Activated CD8-positive, alpha-beta memory T cell treated with anti-CD3 and anti-CD28 coated beads for 4 hours (primary cell): ENCODE results near the gene FAM124A.

Experiments used
- DNase-seq, 2 donors: peaks; one replicate each; pipeline ENCODE4 v3.0.0-alpha.2; 2020; ENCODE audit warnings: low read depth in 2 of 2

Gene FAM124A

GRCh38 chr13:51220706-51221105 is 1.5 kb upstream of the FAM124A start:
- no peak for DNase-seq

DNA sequence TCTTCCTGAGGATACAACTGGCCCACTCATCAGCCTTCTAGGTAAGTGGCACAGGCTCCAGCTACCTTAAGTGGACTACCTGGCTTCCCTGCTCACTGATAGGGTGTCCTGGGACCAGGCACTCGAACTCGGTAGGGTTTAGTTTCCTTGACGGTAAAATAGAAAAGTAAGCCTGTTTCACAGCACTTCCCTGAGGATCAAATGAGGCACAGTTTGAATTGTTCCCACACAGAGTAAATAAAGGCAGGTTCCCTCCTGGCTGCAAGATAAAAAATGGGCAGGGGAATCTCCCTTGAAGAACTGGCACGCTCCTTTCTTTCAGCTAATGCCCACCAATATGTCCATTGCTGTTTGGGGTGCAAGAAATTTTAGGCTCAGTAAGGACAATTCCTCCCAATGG is 1.1 kb upstream of the FAM124A start:
- no peak for DNase-seq

- DNase-seq: no peak
Measured at GRCh38 chr13:51221674-51222036, 543 bp upstream of the FAM124A start.

DNA sequence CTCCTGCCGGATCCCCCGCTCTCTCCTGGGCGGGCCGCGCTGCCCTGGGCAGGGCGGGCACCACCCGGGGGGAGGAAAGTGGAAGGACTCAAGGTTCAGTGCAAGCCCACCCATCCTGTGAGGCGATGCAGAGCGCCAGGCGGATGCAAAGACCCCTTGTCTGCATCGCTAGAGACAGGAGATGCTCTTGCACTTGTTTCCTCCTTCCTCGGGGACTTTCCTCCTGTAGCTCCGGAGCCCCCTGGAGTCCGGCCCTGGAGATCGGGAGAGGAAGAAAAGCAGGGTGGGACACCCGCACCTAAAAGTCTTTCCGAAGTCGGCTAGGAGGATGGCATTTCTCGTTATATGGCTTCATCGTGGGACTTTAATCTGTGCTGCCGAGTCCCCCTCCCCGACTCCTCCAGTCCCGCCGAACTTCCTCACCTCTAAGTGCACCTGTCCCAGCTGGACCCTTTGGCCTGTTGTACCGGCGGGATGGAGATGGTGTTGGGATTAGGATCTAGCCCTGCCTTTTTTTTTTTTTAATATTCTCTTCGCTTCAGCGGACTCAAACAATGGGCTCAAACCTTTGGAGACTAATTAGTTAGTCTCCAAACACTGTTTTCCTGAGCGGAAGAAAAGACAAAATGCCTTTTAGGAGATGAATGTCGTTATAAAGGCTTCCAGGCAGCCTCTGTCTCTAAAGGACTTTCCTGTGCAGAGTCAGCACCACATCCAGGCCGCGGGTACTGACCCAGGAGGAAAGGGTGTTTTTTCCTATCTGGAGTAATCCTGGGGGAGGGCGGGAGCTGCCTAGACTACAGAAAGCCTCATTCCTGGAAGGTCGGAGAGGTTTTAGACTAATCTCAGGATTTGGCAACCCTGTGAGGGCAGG is 725 bp downstream of the FAM124A start:
- no peak for DNase-seq

DNA sequence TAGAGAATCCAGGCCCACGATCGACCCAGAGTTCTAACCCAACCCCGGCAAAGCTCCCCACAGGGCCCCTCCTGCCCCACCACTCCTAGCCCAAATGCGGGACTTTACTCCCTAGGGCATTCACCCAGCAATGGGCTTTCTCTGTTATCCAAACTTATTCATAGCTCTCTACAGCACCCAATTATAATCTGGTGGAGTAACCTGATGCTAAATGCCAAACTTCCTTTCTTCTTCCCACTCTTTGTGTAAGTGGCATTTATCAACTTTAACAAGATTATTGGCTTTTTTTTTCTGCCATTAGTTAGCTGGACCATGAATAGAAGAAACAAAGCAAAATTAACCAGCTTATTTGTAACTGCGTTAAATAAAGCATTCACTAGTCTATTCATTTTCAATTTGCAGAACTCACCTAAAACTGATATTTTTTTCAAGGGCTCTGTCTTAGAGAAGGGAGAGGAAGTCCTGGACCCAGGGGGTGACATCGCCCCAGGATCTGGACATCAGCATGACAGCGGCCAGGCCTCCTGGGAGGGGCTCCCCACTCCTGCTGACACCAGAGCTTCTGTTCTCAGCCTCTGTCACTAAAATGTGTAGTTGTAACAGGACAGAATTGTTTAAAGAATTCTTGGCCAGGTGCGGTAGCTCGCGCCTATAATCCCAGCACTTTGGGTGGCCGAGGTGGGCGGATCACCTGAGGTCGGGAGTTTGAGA is 1.5 kb downstream of the FAM124A start:
- DNase-seq: no peak

DNA sequence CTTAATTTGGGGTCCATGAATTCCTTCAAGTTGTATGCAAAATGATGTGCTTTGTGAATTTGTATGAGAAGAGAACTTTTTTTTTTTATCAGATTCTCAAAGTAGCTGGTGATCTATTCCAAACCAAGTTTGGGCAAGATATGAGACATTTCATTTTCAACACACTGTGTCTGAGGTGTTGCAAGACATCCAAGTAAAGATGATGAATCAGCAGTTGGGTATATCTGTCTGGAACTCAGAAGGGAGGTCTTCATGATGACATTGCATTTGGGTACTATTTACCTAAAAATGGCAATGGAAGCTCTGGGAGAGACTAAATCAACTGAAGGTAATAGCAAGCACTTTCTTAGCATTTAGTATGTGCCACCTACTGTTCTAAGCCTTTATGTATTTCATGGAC is 2.8 kb downstream of the FAM124A start:
- no peak for DNase-seq

- no peak for DNase-seq
Measured at GRCh38 chr13:51227404-51227803, 5.2 kb downstream of the FAM124A start.

GRCh38 chr13:51229101-51229719 is 7.0 kb downstream of the FAM124A start:
- no peak for DNase-seq

DNA sequence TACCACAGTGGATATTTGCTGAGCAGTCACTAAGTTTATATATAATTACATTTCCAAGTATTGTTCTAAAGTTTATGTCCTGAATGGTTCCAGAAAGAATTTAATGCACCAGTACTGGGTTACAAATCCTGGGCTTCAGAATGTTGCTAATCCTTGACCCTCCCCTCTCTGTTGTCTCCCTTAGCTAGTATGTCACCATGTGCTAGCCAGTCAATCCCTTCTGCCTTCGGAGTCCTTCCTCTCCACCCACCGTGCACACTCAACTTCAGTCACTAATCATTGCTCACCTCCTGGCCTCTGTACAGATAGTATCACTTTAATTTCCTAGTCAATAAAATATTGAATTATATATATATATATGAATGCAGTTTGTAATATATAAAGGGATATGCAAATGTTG is 7.5 kb downstream of the FAM124A start:
- no peak for DNase-seq

- no peak for DNase-seq
Measured at GRCh38 chr13:51230477-51231105, 8.4 kb downstream of the FAM124A start.

DNA sequence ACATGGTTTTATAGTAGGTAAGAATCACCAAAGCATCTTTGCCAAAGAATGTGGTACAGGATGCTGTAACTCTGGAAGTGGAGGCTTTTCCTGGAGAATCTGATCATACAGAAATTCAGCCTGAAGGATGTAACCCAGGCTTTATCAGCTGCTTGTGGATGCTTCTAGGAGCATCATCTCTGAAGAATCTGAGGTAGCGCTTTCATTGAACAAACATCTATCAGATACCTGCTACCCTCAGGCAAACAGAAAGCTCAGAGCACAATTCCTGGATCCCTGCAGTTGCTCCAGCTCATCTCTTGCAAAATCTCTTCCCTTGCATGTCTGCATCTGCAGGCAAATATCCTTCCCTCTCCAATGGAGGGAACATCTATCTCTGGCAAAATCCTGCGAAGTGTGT is 9.3 kb downstream of the FAM124A start:
- DNase-seq: no peak

DNA sequence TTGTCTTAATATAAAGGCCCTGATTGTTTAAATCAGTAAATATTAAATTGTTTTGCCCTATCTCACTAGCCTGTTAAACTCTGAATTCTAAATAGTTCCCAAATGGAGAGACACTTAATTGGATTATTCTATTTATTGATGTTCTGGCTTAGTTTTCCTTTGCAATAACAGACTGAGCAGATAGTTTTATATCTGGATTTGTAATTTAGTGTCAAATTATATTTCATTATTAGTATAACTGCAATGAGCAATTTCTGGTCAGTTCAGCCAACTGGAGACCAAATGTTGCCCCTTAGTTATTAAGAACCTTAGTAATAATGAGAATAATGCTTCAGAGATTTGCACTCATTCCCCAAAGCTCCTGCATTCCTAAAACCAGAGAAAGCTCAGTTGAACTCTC is 10.1 kb downstream of the FAM124A start:
- DNase-seq: no peak

GRCh38 chr13:51233117-51233826 is 11.1 kb downstream of the FAM124A start:
- no peak for DNase-seq

DNA sequence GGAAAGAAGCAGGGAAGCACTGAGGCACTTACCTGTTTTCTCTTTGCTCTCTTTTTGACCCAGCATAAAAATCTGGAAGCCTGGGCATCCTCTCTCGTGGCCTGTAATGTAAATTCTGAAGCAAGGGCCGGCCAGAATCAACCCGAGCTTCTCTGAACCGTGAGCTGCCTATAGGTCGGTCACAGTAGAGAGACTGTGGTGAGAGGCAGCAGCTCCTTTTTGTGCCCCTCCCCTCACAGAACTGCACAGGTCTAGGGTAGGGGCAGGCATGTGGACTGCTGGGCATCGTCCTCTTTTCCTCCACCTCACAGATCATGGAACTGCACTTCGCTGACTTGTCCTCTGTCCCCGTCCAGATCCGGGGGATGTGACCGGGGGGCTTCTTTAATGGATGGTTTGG is 12.5 kb downstream of the FAM124A start:
- no peak for DNase-seq

DNA sequence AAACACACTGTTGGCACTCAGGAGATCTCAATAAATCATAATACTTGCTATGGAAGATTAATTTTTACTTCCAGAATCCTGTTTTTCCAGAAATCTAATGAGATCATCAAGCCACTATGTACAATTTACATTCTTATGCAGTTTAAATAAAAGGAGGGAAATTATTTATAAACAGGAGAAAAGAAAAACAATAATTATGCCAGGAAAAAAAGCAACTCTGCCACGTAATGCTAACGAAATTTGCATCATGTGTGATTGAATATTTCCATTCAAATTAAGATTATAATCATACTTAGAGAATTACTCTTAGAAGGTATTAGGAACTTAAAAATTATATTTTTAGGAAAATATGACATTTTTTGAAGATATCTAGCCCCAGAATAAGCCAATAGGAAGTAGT is 13.0 kb downstream of the FAM124A start:
- no peak for DNase-seq

DNA sequence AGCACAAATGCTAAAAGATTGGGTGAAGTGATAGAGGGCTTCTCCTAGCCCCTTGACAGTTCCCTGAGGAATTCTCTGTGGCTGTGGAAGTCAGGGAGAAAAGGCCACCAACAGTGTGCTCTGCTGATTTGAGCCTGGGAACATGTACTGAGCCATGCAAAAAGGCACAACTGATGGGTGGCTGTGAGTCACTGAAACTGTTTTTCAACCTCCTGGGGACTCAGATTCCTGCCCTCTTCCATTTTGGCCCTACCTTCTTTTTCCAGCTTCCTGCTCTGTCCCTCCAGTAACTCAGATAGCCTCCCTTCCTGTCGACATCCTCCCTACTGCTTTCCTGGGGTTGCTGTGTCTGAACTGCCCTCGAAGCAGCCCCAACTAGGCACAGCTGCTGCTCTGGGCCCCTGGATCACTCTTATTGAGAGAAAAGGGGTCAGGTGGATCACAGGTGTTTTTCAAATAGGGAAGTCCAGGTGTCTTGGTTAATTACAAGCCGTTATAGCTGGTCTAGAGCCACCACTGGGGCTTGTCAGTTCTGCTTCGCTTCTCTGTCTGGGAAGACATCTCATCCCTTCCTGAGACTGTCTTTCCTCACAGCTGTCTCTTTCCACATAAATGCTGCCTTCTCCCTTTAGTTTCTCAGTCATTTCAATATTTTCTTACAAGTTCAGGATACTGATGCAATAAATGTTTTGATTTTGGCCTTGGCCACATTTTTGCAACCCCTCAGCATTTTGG is 13.7 kb downstream of the FAM124A start:
- no peak for DNase-seq

GRCh38 chr13:51236491-51236792 is 14.2 kb downstream of the FAM124A start:
- DNase-seq: no peak

- DNase-seq: no peak
Measured at GRCh38 chr13:51237386-51237785, 15.2 kb downstream of the FAM124A start.

GRCh38 chr13:51237887-51238286 is 15.7 kb downstream of the FAM124A start:
- no peak for DNase-seq

- DNase-seq: no peak
Measured at GRCh38 chr13:51240178-51240577, 18.0 kb downstream of the FAM124A start.

DNA sequence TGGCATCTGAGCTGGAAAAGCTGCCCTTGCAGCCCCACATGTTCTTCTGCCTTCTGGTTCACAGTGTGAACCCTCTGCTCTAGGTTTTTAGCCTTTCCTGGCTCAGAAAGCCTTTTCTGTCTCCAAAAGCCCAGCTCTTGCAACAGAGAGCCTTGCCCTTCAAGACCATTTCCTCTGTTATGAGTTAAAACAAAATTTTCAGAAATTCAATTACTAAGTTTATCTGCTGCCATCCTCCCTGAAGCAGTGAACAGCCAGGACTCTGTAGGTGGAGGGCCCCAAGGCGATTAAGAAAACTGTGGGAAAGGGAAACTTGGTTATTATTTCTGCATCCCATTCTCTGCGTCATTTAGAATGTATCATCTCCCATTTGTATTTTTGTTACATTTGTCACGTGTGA is 18.8 kb downstream of the FAM124A start:
- DNase-seq: no peak
